PC-9 (cell line): Measurements from ENCODE around the gene MYOM1. TPM values are rescaled to one million over a fixed set of nuclear protein-coding genes. Genes with fewer than 3 reads are reported as not detected.

ENCODE experiments used
- BruUV-seq: library from RNA; stranded (reverse); fragments of 400-500 nt; replicated peaks from 2 replicates; lab custom pipeline; 2021; lab: Mats Ljungman, UMichigan
- CTCF ChIA-PET: fragments of 300-600 bp; sonication (Branson Sonifier 250); formaldehyde crosslinking; loops from one replicate; lab custom pipeline; 2022; ENCODE audit warnings: antibody characterized with exemption; lab: Charles Lee
- POLR2A ChIA-PET: fragments of 300-600 bp; sonication (Branson Sonifier 250); formaldehyde crosslinking; loops from one replicate; lab custom pipeline; 2022; ENCODE audit warnings: antibody characterized with exemption; ENCODE audit not compliant: unreplicated experiment; lab: Charles Lee
- DNase-seq, 2 experiments: peaks; one replicate each; pipeline versions ENCODE4 v3.0.0 to v3.0.0-alpha.2; 2015 to 2022; ENCODE audit warnings: mixed read lengths in 1 of 2
- H2AFZ ChIP-seq: fragments of 200-600 bp; sonication (generic); 2 replicates; pipeline ENCODE4 v1.8.1; 2017; ENCODE audit warnings: antibody characterized with exemption
- H3F3A ChIP-seq: fragments of 200-600 bp; sonication (generic); 2 replicates; pipeline ENCODE4 v1.8.1; 2017; ENCODE audit warnings: antibody characterized with exemption, mild to moderate bottlenecking, low read depth; ENCODE audit not compliant: insufficient read depth
- H3K27ac ChIP-seq: fragments of 200-600 bp; sonication (generic); 2 replicates; pipeline ENCODE4 v1.6.1; 2016; ENCODE audit warnings: mixed run types
- H3K27me3 ChIP-seq: fragments of 200-600 bp; sonication (generic); 2 replicates; pipeline ENCODE4 v1.6.1; 2016; ENCODE audit warnings: low read depth, mixed run types; ENCODE audit not compliant: insufficient read depth
- H3K36me3 ChIP-seq: fragments of 200-600 bp; sonication (generic); 2 replicates; pipeline ENCODE4 v1.6.1; 2016; ENCODE audit warnings: low read depth, mixed run types
- H3K4me1 ChIP-seq: fragments of 200-600 bp; sonication (generic); replicated peaks from 2 replicates; pipeline ENCODE4 v1.6.1; 2016; ENCODE audit warnings: mixed run types; ENCODE audit not compliant: insufficient read depth
- H3K4me2 ChIP-seq: fragments of 200-600 bp; sonication (generic); 2 replicates; pipeline ENCODE4 v1.6.1; 2017; ENCODE audit warnings: mixed run types
- H3K4me3 ChIP-seq: fragments of 200-600 bp; sonication (generic); 2 replicates; pipeline ENCODE4 v1.6.1; 2016; ENCODE audit warnings: mixed run types
- H3K79me2 ChIP-seq: fragments of 200-600 bp; sonication (generic); 2 replicates; pipeline ENCODE4 v1.6.1; 2017; ENCODE audit warnings: low read depth, mixed run types
- H3K9me2 ChIP-seq: fragments of 200-600 bp; sonication (generic); 2 replicates; pipeline ENCODE4 v1.8.1; 2017; ENCODE audit warnings: mild to moderate bottlenecking; ENCODE audit not compliant: insufficient read depth
- H3K9me3 ChIP-seq: fragments of 200-600 bp; sonication (generic); 2 replicates; pipeline ENCODE4 v1.8.1; 2016; ENCODE audit warnings: low read depth; ENCODE audit not compliant: insufficient read depth
- H4K20me1 ChIP-seq: fragments of 200-600 bp; sonication (generic); 2 replicates; pipeline ENCODE4 v1.8.1; 2017; ENCODE audit not compliant: insufficient read depth
- EZH2 ChIP-seq: fragments of 200-600 bp; sonication (generic); IDR thresholded peaks from 2 replicates; pipeline ENCODE4 v1.8.0; 2017; ENCODE audit warnings: antibody characterized with exemption, low read depth
- intact Hi-C: fragments of 100-400 bp; cut with micrococcal nuclease; formaldehyde crosslinking; loops from one replicate; pipeline ENCODE4 v1.10.0; 2022; ENCODE audit not compliant: unreplicated experiment
- total RNA-seq: library from RNA; stranded (reverse); gene quantifications from 2 replicates; pipeline ENCODE4 v1.2.3, GENCODE V29; 2021
- TF ChIP-seq, protein P1 (sequence below): fragments of 200-600 bp; sonication (generic); conservative IDR thresholded peaks from 2 replicates; pipeline ENCODE4 v1.6.1; 2017; ENCODE audit warnings: mixed run types, antibody characterized with exemption, mild to moderate bottlenecking, moderate library complexity

MYOM1 gene
- total RNA-seq, 1 experiment from 2014 or later: 1.3 TPM

DNA sequence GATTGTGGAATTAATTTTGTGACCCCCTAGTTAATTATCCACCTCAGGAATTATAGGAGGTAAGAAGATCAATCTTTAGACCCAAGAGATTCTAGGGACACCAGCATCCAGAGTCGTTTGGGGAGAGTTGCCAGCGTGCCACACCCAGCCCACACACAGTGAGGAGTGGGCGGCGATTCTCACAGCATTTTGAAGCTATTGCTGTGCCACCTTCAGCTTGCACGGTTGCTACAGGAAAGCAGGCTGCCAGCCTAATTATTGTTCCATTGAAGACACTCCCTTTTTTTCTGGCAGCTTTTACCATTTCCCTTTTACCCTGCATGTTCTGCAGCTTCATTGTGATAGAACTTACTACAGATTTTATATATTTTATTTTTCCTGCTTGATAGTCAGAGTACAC is 14.7 kb upstream of the MYOM1 start:
- no peaks in the 10 kb centered on the region for H3K79me2 ChIP-seq
- no peaks in the 10 kb centered on the region for H3K27me3 ChIP-seq
- no peak overlapping the region for H3K4me2 ChIP-seq
- H2AFZ ChIP-seq: no peak overlapping the region
- no peaks in the 10 kb centered on the region for H3K36me3 ChIP-seq
- H3K4me1 ChIP-seq: peaks cover 24% of the 10 kb centered on the region
- no peaks in the 10 kb centered on the region for H3K9me3 ChIP-seq
- DNase-seq: no peak
- peaks cover 16% of the 10 kb centered on the region; the same call in 1 of the 2 replicates for H3F3A ChIP-seq
- intact Hi-C loops: no loop called here
- H3K9me2 ChIP-seq: no peaks in the 10 kb centered on the region
- POLR2A ChIA-PET: no interaction called here
- no peaks in the 10 kb centered on the region for H4K20me1 ChIP-seq
- H3K27ac ChIP-seq: no peak overlapping the region
- no TSS peak for BruUV-seq
- CTCF ChIA-PET: no interaction called here
- no peak overlapping the region for H3K4me3 ChIP-seq
- TF ChIP-seq, protein P1, sequence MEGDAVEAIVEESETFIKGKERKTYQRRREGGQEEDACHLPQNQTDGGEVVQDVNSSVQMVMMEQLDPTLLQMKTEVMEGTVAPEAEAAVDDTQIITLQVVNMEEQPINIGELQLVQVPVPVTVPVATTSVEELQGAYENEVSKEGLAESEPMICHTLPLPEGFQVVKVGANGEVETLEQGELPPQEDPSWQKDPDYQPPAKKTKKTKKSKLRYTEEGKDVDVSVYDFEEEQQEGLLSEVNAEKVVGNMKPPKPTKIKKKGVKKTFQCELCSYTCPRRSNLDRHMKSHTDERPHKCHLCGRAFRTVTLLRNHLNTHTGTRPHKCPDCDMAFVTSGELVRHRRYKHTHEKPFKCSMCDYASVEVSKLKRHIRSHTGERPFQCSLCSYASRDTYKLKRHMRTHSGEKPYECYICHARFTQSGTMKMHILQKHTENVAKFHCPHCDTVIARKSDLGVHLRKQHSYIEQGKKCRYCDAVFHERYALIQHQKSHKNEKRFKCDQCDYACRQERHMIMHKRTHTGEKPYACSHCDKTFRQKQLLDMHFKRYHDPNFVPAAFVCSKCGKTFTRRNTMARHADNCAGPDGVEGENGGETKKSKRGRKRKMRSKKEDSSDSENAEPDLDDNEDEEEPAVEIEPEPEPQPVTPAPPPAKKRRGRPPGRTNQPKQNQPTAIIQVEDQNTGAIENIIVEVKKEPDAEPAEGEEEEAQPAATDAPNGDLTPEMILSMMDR: no peak
- TF ChIP-seq EZH2: no peak

DNA sequence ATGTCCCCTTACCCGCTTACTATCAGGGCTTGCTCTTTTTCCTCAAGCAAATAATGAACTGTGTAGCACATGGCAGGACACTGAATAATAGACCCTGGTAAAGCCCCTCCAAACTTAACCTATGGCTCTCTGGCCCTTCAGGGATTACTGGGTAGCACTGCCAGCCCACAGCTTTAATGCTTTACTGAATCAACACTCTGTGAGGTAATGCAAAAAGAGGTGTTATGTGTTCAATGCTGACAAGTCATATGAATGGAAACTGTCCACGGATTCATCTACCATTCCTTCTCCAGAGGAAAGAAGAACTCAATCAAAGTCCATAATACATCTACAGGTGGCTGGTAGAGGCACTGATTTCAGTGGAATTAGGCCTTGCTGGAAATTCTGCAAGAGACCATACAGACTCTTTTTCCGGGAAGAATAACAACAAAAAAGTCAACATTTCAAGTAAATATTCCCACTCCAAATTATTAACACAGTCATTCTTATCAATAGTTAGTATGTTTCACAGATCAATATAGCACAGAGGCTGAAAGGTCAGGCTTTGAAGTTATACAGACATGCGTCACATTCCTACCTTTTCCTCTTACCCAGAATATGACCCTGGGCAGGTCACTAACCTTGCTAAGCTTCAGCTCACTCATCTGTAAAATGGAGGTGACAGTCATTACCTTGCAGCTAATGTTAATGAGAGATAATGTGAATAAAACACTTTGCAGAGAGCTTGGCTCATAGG is 13.8 kb upstream of the MYOM1 start:
- Histone ChIP-seq H3K36me3 (no peaks in the 10 kb centered on the region), H3K9me3 (no peaks in the 10 kb centered on the region), H2AFZ (no peak overlapping the region), H3K79me2 (no peaks in the 10 kb centered on the region), H3K4me2 (no peak overlapping the region), H3K4me3 (no peak overlapping the region), H3F3A (peaks cover 16% of the 10 kb centered on the region; the same call in 1 of the 2 replicates), H3K4me1 (peaks cover 24% of the 10 kb centered on the region), H3K27ac (no peak overlapping the region), H3K9me2 (no peaks in the 10 kb centered on the region), H4K20me1 (no peaks in the 10 kb centered on the region), H3K27me3 (no peaks in the 10 kb centered on the region)
- CTCF ChIA-PET: no interaction called here
- POLR2A ChIA-PET: interaction anchor here (0.7 kb wide), 1 partner anchor 10 kb away, joined by 5 read pairs; no protein-coding TSS in a partner anchor
- no peak for DNase-seq
- BruUV-seq: no TSS peak
- intact Hi-C loops: no loop called here
- no peak for TF ChIP-seq EZH2
- TF ChIP-seq, protein P1: no peak

DNA sequence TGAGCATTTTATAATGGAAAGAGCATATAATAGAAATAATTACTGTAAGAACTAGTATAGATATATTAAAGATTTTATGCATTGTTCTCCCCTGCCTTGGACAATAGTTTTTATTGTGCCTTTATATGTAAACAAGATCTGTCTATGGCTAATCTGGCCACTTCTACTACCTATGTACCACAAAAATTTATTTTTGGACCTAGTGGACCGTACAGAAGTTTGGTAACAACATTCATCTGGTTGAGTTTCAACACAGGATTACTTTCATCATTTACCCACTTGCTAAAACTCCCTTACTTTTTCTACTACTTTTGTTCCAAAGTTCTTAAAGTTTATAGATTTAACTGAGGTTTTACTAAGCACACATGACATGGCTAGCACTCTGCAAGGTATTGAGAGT is 13.2 kb upstream of the MYOM1 start:
- peaks cover 24% of the 10 kb centered on the region for H3K4me1 ChIP-seq
- no peak overlapping the region for H3K4me2 ChIP-seq
- no peak overlapping the region for H3K27ac ChIP-seq
- no peak for DNase-seq
- intact Hi-C loops: no loop called here
- no peak overlapping the region for H3K4me3 ChIP-seq
- no peak for TF ChIP-seq EZH2
- TF ChIP-seq, protein P1: no peak
- H3F3A ChIP-seq: peaks cover 16% of the 10 kb centered on the region; the same call in 1 of the 2 replicates
- H2AFZ ChIP-seq: no peak overlapping the region
- no peaks in the 10 kb centered on the region for H3K9me3 ChIP-seq
- H3K36me3 ChIP-seq: no peaks in the 10 kb centered on the region
- no peaks in the 10 kb centered on the region for H3K9me2 ChIP-seq
- H3K79me2 ChIP-seq: no peaks in the 10 kb centered on the region
- no peaks in the 10 kb centered on the region for H3K27me3 ChIP-seq
- POLR2A ChIA-PET: interaction anchor here (0.7 kb wide), 1 partner anchor 11 kb away, joined by 5 read pairs; no protein-coding TSS in a partner anchor
- CTCF ChIA-PET: no interaction called here
- no TSS peak for BruUV-seq
- no peaks in the 10 kb centered on the region for H4K20me1 ChIP-seq
